Stimulated activated effector memory CD8-positive, alpha-beta T cell treated with anti-CD3 and anti-CD28 coated beads, Interleukin-12 subunit alpha, Interleukin-12 subunit beta, amount 100 ng/mL, for 72 hours (primary cell): ENCODE results near the gene UBAP2L.

ENCODE experiments used
- ATAC-seq: fragments of 150-1000 bp; cut with Tn5 transposase; 2 replicates; pipeline ENCODE4 v1.10.0; 2021
- DNase-seq, 2 donors: peaks; one replicate each; pipeline ENCODE4 v3.0.0; 2021 to 2022; ENCODE audit warnings: low spot score in 2 of 2
- H3K27ac Mint-ChIP-seq: one replicate; pipeline ENCODE4 v1.8.0; 2022; ENCODE audit warnings: mild to moderate bottlenecking, mixed read lengths
- H3K36me3 Mint-ChIP-seq: one replicate; pipeline ENCODE4 v1.8.0; 2022; ENCODE audit warnings: mild to moderate bottlenecking, mixed read lengths
- H3K4me1 Mint-ChIP-seq: one replicate; pipeline ENCODE4 v1.8.0; 2022; ENCODE audit warnings: mixed read lengths
- H3K4me3 Mint-ChIP-seq: one replicate; pipeline ENCODE4 v1.8.0; 2022; ENCODE audit warnings: mild to moderate bottlenecking, mixed read lengths
- H3K9me3 Mint-ChIP-seq: one replicate; pipeline ENCODE4 v1.8.0; 2022; ENCODE audit warnings: mixed read lengths

Gene UBAP2L

GRCh38 chr1:154220071-154220969 lies at the start of gene UBAP2L:
Gene UBAP2L, plus strand, starts transcription at chr1:154220955. Its CDS starts 4,169 bp downstream, at chr1:154225124.
- Mint-ChIP-seq H3K4me3 (peak within 1 kb of the TSS; percentile 94), H3K4me1 (peaks cover 57% of the 10 kb centered on the region), H3K36me3 (peaks cover 100% of the 10 kb centered on the region), H3K9me3 (no peaks in the 10 kb centered on the region), H3K27ac (peak within 1 kb of the TSS; percentile 98)
- DNase-seq (peak; percentile 93 to 98), ATAC-seq (peak; percentile 95)

- peaks cover 57% of the 10 kb centered on the region for H3K4me1 Mint-ChIP-seq
These were observed 49.6 kb upstream of the UBAP2L start for GRCh38 chr1:154171223-154171583.

GRCh38 chr1:154171880-154172279 lies 48.9 kb upstream of the UBAP2L start:
- H3K9me3 Mint-ChIP-seq, result no peaks in the 10 kb centered on the region
- H3K4me3 Mint-ChIP-seq, result no peak overlapping the region
- no peak for DNase-seq
- peak overlapping the region; percentile 89 for H3K27ac Mint-ChIP-seq
- peaks cover 100% of the 10 kb centered on the region for H3K36me3 Mint-ChIP-seq
- ATAC-seq, result no peak
- peaks cover 64% of the 10 kb centered on the region for H3K4me1 Mint-ChIP-seq

More at GRCh38 chr1:154171223-154171583, 49.6 kb upstream of the UBAP2L start:
- Mint-ChIP-seq H3K27ac (peak overlapping the region; percentile 89), H3K9me3 (no peaks in the 10 kb centered on the region), H3K36me3 (peaks cover 100% of the 10 kb centered on the region), H3K4me3 (peak overlapping the region; percentile 30)
- ATAC-seq (no peak), DNase-seq (no peak)

- no peak for ATAC-seq
- DNase-seq, result no peak
- peak overlapping the region; percentile 94 for H3K27ac Mint-ChIP-seq
- H3K4me1 Mint-ChIP-seq, result peaks cover 77% of the 10 kb centered on the region
- H3K4me3 Mint-ChIP-seq, result no peak overlapping the region
- H3K9me3 Mint-ChIP-seq, result no peaks in the 10 kb centered on the region
- H3K36me3 Mint-ChIP-seq, result peaks cover 100% of the 10 kb centered on the region
These were observed 46.1 kb upstream of the UBAP2L start for GRCh38 chr1:154174654-154175053.

DNA sequence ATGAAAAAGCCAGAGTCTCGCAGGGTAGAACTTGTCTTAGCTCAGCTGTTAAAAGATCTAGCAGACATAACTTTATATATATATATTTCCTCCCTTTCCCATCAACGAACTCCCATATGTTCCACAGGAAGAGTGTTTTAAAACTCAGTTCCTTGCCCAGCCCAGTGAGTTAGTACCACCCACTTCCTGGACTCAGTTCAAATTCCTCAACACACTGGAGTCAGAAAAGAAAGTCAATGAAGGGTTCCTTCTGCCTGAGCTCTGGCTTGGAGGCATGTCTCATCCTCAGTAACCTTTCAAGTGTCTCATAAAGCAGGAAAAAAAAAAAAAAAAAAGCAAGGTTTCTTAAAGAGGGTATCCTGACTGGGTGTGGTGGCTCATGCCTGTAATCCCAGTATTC lies 44.4 kb upstream of the UBAP2L start:
- Mint-ChIP-seq H3K9me3 (no peaks in the 10 kb centered on the region), H3K4me1 (peaks cover 76% of the 10 kb centered on the region), H3K27ac (peak overlapping the region; percentile 94), H3K36me3 (peaks cover 100% of the 10 kb centered on the region), H3K4me3 (peak overlapping the region; percentile 11)
- DNase-seq, result no peak
- ATAC-seq, result no peak

DNA sequence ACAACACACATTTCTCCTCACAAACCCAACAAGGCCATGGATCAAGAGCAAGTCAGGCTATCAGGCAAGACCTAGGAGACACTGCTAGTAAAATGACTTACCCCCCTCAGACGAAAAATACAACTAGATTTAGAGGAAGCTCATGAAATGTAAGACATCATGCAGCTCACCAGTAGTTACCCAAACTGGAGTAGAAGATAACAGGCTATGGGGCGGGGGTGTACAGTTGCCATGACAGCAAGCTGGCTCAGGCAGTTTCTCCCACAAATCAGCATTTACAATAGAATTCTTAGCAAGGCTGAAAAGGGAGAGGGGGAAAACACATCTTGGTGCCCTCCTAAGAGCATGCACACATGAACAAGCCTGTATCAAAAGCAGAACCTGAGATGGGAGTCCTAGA lies 42.7 kb upstream of the UBAP2L start:
- peaks cover 72% of the 10 kb centered on the region for H3K4me1 Mint-ChIP-seq
- H3K36me3 Mint-ChIP-seq, result peaks cover 99% of the 10 kb centered on the region
- ATAC-seq (no peak), DNase-seq (no peak)
- H3K9me3 Mint-ChIP-seq, result no peaks in the 10 kb centered on the region
- H3K27ac Mint-ChIP-seq, result peak overlapping the region; percentile 94
- peak overlapping the region; percentile 93 for H3K4me3 Mint-ChIP-seq

GRCh38 chr1:154178911-154179811 lies 41.6 kb upstream of the UBAP2L start:
- Mint-ChIP-seq H3K9me3 (no peaks in the 10 kb centered on the region), H3K27ac (peak overlapping the region; percentile 94), H3K4me3 (peak overlapping the region; percentile 93), H3K36me3 (peaks cover 95% of the 10 kb centered on the region), H3K4me1 (peaks cover 77% of the 10 kb centered on the region)
- ATAC-seq (no peak), DNase-seq (no peak)

GRCh38 chr1:154179946-154180687 lies 40.6 kb upstream of the UBAP2L start:
- peak overlapping the region; percentile 93 for H3K4me3 Mint-ChIP-seq
- H3K36me3 Mint-ChIP-seq, result peaks cover 85% of the 10 kb centered on the region
- no peak for DNase-seq
- peaks cover 77% of the 10 kb centered on the region for H3K4me1 Mint-ChIP-seq
- no peak for ATAC-seq
- H3K9me3 Mint-ChIP-seq, result no peaks in the 10 kb centered on the region
- peak overlapping the region; percentile 94 for H3K27ac Mint-ChIP-seq

- no peak for ATAC-seq
- no peak for DNase-seq
- Mint-ChIP-seq H3K36me3 (peaks cover 67% of the 10 kb centered on the region), H3K27ac (peak overlapping the region; percentile 94), H3K9me3 (no peaks in the 10 kb centered on the region), H3K4me1 (peaks cover 63% of the 10 kb centered on the region), H3K4me3 (peak overlapping the region; percentile 93)
These were observed 38.8 kb upstream of the UBAP2L start for GRCh38 chr1:154181944-154182343.

DNA sequence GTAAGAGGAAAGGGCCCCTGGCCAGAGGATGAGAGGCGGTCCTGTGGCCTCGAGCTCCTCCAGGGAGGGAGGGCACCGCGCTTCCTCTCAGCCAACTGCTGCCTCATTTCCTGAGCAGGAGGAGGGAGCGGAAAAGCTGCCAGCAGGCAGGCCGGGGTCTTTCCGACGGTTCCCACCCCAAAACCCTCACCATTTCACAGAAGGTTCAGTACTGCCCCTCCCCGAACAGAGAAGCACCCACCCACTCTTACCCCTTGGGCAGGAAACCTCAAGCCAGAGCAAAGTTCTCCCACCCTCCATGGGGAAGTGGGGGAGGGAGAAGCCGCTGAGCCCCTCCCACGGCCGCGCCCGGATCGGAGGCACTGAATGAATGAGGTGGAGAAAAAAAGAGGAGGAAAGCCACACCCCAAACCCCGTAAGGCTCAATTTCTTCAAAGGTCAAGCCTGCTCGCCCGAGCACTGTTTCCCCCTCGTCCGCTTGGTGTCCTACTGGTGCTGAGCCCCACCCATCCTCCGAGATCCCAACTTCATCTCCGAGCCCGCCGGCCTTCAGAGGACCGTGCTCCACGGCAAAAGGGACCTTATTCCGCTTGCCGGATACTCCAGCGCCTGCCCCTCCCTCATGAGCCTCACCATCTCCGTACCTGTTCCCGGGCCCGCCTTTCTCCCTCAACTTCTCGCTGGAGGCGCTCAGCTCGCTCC lies 38.3 kb upstream of the UBAP2L start:
- peak overlapping the region; percentile 94 for H3K27ac Mint-ChIP-seq
- peaks cover 61% of the 10 kb centered on the region for H3K36me3 Mint-ChIP-seq
- DNase-seq, result peak; percentile 57 to 89
- peak; percentile 83 for ATAC-seq
- peaks cover 57% of the 10 kb centered on the region for H3K4me1 Mint-ChIP-seq
- peak overlapping the region; percentile 93 for H3K4me3 Mint-ChIP-seq
- no peaks in the 10 kb centered on the region for H3K9me3 Mint-ChIP-seq

DNA sequence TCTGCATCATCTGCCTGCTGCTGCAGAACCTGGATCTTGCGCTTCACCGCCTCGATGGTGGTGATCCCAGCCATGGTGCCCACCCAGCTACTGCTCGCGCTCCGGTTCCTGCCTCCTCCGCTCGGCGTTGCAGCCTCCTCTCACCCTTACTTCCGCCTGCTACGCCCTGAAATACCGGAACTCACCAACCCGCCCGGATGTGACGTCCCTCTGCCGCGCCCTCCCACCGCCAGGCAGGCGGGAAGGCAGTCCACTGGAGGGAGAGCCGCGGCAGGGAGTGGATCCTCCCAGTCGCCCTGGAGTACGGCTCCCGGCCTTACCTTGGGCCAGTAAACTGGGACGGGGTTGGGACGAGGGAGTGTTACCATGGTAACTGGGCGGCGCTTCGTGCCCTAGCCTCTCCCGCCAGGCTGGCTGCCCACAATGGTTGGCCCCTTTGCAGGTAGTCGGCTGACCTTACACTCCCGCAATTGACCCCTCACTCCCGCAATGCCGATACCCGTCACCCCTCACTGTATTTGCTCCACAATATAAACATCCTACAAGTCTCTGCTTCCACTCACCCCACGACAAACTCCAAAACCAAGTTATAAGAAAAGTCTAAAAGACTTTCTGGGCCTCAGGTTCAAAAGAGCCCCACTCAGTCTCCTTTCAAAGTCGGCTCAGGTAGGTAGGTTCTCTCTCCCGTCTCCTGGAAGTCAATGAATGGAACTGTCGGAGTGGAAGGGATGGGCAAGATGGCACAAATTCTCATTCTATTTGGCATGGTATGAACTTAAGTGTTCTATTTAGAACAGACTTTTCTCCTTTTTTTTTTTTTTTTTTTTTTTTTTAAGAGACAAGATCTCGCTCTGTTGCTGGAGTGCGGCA lies 37.5 kb upstream of the UBAP2L start:
- peak; percentile 88 for ATAC-seq
- Mint-ChIP-seq H3K4me1 (peaks cover 49% of the 10 kb centered on the region), H3K9me3 (no peaks in the 10 kb centered on the region), H3K4me3 (peak overlapping the region; percentile 93), H3K36me3 (peaks cover 53% of the 10 kb centered on the region), H3K27ac (peak overlapping the region; percentile 94)
- peak; percentile 83 to 97 for DNase-seq

GRCh38 chr1:154186177-154186576 lies 34.6 kb upstream of the UBAP2L start:
- Mint-ChIP-seq H3K4me3 (no peak overlapping the region), H3K9me3 (no peaks in the 10 kb centered on the region), H3K27ac (no peak overlapping the region), H3K4me1 (peaks cover 22% of the 10 kb centered on the region), H3K36me3 (peaks cover 24% of the 10 kb centered on the region)
- ATAC-seq (no peak), DNase-seq (peak; percentile 55 to 82)

- Mint-ChIP-seq H3K36me3 (peaks cover 16% of the 10 kb centered on the region), H3K9me3 (no peaks in the 10 kb centered on the region), H3K27ac (no peak overlapping the region), H3K4me3 (no peak overlapping the region), H3K4me1 (peaks cover 14% of the 10 kb centered on the region)
- DNase-seq (no peak), ATAC-seq (no peak)
These were observed 33.8 kb upstream of the UBAP2L start for GRCh38 chr1:154186852-154187501.
